Mucosa of gallbladder (tissue), 1 donor: Measurements from ENCODE around the gene SYCN. TPM values are rescaled to one million over a fixed set of nuclear protein-coding genes. Genes with fewer than 3 reads are reported as not detected.
A peak's percentile ranks its signal among the peaks of the same experiment; 100 is the strongest.
"Not testable (repeated sequence)": the region's sequence is repeated elsewhere in the genome, so short reads cannot be mapped to it uniquely, and the experiment has no call there.

Experiments used
- DNase-seq: peaks from one replicate; pipeline ENCODE4 v3.0.0-alpha.2; 2020; ENCODE audit warnings: low spot score
- total RNA-seq: library from RNA; stranded (reverse); gene quantifications from one replicate; pipeline ENCODE4 v1.2.1, GENCODE V29; 2021
- donor health status: DM: no; HTN: no; CAD: no.

SYCN gene, protein sequence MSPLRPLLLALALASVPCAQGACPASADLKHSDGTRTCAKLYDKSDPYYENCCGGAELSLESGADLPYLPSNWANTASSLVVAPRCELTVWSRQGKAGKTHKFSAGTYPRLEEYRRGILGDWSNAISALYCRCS
- total RNA-seq: 1.1 TPM

DNA sequence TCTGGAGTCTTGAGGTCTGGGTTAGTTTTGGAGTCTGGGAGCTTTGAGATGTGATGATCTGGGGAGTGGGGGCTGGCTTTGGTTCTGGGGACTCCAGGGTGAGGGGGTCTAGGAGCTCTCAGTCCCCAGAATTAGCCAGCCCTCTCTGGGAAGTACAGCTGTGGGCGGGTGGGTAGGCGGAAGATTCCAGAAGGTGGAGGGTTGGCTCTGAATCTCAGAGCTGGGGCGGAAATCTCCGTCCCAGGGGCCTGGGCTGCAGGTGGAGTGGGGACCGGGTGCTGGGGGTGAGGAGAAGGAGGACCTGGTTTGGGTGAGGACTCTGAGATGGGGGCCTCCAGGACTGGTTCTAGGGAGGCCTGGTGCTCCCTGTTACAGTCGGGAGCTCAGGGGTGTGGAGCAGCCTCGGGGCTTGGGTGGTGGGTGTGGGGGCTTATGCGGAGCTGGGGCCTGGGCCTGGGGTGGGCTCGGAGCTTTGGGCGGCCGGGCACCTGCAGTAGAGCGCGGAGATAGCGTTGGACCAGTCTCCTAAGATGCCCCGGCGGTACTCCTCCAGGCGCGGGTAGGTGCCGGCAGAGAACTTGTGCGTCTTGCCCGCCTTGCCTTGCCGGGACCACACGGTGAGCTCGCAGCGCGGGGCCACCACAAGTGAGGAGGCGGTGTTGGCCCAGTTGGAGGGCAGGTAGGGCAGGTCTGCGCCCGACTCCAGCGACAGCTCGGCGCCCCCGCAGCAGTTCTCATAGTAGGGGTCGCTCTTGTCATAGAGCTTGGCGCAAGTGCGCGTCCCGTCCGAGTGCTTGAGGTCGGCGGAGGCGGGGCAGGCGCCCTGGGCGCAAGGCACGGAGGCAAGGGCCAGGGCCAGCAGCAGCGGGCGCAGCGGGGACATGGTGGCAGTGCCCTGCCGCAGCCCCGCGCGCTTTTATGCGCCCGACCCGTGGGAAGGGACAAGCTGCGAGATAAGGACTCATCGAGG lies at the start of gene SYCN:
Gene SYCN, minus strand, starts transcription at position 892 of the 970 bp plus-strand sequence. Its CDS starts 9 bp downstream, at position 883.
- no peak for DNase-seq

DNA sequence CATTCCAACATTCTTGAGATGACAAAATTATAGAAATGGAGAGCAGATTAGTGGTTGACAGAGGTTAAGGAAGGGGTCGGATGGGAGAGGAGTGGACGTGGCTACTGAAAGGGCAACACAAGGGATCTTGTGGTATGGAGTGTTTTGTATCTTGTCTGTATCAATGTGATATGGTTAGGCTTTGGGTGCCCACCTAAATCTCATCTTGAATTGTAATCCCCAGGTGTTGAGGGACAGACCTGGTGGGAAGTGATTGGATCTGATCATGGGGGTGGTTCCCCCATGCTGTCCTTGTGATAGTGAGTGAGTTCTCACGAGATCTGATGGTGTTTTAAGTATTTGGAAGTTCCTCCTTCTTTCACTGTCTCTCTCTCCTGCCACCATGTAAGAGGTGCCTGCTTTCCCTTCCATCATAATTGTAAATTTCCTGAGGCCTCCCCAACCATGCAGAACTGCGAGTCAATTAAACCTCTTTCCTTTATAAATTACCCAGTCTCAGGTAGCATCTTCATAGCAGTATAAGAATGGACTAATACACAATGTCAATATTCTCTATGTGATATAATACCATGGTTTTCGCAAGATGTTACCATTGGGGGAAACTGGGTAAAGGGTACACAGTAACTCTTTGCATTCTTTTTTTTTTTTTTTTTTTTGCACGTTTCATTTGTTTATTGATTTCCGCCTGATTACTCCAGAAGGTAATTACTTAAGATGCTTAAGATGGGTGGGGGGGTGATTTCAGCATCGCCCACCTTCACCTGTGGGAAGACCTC lies 49.5 kb upstream of the SYCN start:
- no peak for DNase-seq

- DNase-seq: no peak
Observed at GRCh38 chr19:39252458-39252857, 48.4 kb upstream of the SYCN start.

GRCh38 chr19:39251846-39252245 lies 47.8 kb upstream of the SYCN start:
- DNase-seq: no peak

- DNase-seq: no peak
Observed at GRCh38 chr19:39251081-39251480, 47.0 kb upstream of the SYCN start.

GRCh38 chr19:39248806-39249205 lies 44.7 kb upstream of the SYCN start, which contains the start of gene IFNL4:
Gene IFNL4 (minus strand): TSS chr19:39248856.
- DNase-seq: no peak

GRCh38 chr19:39247701-39248664 lies 43.9 kb upstream of the SYCN start:
- DNase-seq: no peak

DNA sequence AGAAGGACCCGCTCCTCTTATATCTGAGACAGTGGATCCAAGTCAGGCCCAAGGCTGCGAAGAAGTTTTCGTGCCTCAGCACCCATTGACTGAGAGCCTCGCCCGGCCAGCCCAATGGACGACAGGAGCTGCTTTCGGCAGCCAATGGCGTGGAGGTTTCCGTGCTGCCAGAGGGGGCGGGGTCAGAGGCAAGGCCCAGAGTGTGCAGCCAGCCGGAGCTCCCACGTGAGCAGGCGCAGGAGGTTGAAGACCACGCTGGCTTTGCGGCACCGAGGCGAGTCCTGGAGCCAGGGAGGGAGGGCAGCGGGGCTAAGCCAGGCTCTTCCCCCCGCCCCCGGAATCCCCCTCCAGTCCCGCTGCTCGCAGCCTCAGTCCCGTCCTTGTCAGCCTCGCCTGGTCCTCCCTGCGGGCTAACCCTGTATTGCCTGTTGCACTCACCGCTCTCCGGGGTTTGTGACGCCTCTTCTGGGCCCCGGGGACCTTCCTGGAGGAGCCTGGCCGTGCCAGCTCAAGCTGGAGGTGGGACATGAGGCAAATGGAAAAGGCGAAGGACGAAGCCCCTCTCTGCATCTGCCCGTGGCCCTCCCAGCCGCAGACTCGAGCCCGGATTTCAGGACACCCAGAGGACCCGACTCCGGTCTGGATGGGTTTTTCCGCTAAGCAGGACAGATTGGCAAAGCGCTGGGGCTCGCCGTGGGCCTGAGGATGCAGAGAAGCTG lies 43.0 kb upstream of the SYCN start:
- DNase-seq: peak; percentile 23

- not testable (repeated sequence) for DNase-seq
Observed at GRCh38 chr19:39245166-39245565, 41.1 kb upstream of the SYCN start.

- not testable (repeated sequence) for DNase-seq
Observed at GRCh38 chr19:39244410-39245100, 40.5 kb upstream of the SYCN start, which contains the start of gene IFNL3. Gene IFNL3 (minus strand): TSS chr19:39245006. CDS start chr19:39244967, 39 bp downstream.

GRCh38 chr19:39243741-39244140 lies 39.7 kb upstream of the SYCN start:
- DNase-seq: not testable (repeated sequence)

DNA sequence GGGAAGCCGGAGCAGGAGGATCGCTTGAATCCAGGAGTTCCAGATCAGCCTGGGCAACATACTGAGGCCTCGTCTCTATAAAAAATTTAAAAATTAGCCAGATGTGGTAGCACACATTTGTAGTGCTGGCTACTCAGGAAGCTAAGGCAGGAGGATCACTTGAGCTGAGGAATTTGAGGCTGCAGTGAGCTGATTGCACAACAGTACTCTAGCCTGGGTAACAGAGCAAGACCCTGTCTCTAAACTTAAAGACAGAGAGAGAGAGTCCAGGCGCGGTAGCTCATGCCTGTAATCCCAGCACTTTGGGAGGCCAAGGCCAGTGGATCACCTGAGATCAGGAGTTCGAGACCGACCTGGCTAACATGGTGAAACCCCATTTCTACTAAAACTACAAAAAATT lies 36.4 kb upstream of the SYCN start:
- DNase-seq: no peak

DNA sequence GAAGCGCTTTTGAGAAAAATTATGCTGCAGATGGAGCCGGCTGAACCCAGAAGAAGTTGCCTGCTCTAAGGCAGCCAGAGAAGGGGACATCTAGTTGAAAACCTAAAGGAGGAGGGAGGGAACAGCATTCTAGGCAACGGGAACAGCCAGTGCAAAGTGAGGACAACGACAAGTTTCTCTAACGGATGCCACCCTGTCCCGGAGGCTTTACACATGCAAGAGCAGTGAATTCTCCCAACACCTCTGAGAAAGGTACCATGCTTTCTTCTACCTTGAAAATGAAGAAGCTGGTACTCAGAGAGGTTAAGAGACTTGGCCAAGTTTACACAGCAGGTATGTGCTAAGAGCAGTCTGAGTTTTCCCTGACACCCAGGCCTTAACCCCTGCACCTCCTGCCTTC lies 34.9 kb upstream of the SYCN start:
- no peak for DNase-seq

- no peak for DNase-seq
Observed at GRCh38 chr19:39238209-39238608, 34.1 kb upstream of the SYCN start.

GRCh38 chr19:39237200-39238184 lies 33.4 kb upstream of the SYCN start:
- peak; percentile 60 for DNase-seq

GRCh38 chr19:39236527-39236926 lies 32.5 kb upstream of the SYCN start:
- DNase-seq: no peak

- no peak for DNase-seq
Observed at GRCh38 chr19:39232708-39233107, 28.6 kb upstream of the SYCN start.

DNA sequence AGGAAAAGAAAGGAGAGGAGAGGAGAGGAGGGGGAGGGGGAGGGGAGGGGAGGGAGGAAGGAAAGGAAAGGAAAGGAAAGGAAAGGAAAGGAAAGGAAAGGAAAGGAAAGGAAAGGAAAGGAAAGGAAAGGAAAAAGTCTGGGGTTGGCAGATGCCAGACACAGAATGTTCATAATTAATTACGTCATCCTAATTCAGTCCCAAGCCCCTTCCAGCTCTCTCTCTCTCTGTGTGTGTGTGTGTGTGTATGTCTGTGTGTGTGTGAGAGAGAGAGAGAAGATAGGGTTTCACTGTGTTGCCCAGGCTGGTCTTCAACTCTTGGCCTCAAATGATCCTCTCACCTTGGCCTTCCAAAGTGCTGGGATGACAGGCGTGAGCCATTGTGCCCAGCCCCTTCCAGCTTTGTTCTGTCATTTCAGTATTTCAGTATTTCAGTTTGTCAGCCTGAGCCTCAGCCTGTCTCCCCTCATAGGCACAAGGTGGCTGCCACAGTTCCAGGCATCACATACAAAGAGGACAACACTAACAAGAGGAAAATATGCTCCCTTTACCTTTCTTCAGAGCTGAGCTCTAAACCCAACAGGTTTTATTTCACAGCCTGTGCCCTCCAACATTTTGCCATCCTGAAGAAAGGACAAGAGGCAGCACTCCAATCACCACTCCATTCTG lies 26.2 kb upstream of the SYCN start:
- DNase-seq: no peak
